Measurements from ENCODE around the gene SHC3.
A peak's percentile ranks its signal among the peaks of the same experiment; 100 is the strongest.

The SHC3 gene

DNA sequence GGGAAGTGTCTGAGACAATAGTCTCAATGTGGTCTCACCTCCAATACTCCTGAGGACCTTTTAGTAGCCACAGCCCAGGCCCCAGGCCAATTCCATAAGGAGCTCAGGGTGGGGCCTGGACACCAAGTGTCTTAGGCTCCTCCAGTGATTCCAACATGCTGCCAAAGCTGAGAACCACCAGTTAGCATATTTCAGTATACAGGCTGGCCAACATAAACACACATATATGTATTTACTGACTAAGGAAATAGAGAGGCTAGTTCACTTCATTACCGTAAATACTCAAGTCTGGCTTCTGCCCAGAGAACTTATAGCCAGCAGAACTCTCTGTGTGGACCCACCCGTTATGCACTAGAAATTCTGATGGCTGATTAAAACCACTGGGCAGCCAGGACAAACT, 163.3 kb downstream of the SHC3 start:
- DNase-seq = no peak

DNA sequence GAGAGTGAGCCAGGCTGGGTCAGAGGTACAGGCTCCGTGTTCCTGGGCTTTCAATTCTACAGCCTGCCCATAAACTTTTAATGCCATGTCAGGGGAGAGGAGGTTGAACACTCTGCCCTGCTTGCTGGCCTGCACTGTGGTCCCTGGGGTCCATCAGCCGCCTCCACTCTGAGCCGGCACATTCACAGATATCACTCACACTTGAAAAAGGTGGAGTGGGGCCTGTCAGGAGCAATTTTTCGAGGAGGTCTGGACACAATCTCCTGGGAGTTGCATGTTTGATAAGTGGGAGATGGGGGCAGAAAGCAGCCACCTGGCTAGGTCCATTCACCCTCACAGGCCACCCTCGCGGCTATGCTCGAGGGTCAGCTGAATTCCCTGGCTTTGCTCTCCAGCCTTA, 164.5 kb downstream of the SHC3 start:
- DNase-seq = no peak

DNA sequence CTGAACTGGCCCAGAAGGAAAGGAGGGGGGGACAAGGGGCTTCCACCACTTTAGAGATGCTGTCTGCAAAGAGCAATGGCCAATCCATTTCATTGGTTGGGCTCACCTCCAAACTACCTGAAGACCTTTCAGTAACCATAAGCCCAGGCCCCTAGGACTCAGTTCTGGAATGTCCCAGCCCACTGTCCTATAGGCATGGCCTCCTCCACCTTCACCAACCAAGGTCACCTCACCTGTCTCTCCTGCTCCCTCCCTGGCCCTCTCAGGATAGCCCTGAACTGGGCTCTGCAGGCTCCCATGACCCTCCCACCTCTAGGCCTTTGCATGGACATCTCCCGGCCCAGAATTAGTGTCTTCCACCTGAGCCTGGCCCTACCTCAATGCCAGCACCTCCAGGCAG, 165.0 kb downstream of the SHC3 start:
- DNase-seq = no peak

DNA sequence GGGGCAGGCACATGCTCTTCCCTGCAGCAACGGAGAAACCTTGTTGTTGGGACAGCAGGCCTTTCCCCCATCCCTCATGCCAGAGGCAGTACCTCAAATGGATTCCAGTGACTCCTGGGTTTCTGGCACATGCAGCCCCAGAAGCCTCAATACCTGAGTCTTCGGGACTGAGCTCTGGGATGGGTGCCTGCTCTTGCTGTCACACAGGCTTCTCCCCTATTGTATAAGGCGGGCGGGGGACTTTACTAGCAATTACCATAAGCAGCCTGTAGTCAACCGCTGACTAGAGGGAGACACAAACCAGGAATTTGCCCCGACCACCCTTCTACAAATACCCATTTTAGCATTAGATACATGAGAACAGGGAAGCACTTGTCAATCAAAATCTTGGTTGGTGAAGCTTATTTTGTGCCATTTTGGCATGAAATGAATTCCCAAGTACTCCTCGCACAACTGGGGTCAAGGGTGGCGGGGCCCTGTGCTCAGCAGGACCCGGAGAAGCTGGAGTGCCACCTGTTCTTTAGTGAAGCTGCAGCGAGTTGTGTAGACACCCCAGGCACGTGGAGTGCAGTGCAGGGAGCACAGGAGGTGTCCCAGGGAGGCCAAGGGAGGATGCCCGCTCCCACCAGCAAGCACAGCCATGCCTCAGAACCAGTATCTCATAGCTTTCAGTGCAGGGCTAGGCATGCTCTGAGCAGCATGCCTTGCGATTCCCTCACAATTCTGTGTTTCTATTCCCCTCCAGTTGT, 166.2 kb downstream of the SHC3 start:
- DNase-seq = no peak

DNA sequence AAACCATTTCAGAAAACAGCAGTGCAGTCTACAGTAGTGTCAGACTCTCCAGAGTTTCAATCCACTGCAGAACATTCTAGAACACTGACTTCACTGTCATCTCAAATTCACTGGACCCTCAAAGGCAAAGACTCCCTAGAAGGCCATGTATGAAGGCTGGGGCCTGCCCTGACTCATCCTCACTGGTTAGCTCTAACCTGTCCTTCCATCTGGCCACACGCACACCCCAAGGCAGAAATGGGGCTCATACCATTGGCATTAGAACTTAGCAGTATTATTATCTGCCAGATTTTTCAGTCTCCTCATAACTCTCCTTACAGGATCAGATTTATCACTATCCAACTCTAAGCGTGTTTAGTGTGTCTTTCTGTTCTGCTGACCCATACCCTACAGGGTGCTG, 166.9 kb downstream of the SHC3 start:
- no peak for DNase-seq

DNA sequence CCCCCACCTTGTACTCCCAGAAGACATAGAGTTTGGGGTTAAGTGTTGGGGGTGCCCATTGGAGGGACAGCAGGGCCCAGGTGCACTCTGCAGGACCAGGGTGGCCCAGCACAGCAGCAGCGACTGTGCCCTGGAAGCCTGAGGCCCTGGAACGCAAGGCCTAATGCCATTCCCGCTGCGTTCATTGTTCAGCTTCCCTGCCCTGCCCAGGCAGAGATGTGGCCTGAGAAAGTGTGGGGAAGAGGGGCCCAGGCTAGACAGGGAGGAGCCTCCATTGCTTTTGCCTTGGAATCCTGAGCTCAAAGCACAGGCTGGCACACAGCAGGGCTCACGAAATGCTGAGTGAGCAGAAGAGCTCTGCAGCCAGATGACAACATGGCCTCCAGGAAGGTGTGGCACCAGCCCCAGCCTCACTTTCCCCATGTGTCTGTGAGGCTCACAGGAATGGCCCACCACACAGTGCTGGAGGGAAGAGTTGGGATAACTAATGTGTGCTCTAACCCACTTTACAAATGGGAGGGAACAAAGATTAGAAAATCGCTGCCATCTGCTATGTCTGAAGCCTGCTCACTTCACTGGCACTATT, 168.0 kb downstream of the SHC3 start:
- DNase-seq = no peak

DNA sequence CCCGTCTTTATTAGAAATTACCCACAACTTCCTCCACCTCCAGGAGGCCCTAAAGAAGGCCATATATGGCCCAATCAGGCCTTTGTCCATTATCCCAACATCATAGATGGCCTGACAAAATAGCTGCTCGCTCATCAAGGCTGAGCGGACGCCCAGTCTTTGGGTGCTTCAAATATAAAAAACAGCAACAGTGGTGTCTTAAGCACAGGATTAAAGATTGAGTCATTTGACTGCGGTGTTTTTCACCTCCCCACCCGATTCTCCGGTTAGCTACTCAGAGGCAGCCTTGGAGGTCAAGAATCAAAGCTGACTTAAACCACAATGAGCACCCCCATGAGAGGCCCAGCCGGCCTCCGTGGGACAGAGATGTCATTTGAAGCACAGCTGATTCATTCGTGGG, 168.6 kb downstream of the SHC3 start:
- no peak for DNase-seq

DNA sequence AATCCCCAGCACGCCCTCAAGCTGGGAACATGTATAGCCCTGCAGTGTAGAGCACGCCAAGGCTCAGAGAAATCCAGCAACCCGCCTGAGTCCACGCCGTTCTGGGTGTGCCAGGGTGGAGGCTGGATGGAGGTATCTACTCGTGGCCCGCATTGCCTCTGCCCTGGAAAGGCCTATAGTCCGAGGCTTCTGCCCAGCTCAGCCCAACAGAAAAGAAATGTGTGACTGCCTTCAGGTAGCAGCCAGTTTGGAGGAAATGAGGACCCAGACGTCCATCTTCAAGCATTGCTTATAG, 169.1 kb downstream of the SHC3 start:
- DNase-seq = no peak

DNA sequence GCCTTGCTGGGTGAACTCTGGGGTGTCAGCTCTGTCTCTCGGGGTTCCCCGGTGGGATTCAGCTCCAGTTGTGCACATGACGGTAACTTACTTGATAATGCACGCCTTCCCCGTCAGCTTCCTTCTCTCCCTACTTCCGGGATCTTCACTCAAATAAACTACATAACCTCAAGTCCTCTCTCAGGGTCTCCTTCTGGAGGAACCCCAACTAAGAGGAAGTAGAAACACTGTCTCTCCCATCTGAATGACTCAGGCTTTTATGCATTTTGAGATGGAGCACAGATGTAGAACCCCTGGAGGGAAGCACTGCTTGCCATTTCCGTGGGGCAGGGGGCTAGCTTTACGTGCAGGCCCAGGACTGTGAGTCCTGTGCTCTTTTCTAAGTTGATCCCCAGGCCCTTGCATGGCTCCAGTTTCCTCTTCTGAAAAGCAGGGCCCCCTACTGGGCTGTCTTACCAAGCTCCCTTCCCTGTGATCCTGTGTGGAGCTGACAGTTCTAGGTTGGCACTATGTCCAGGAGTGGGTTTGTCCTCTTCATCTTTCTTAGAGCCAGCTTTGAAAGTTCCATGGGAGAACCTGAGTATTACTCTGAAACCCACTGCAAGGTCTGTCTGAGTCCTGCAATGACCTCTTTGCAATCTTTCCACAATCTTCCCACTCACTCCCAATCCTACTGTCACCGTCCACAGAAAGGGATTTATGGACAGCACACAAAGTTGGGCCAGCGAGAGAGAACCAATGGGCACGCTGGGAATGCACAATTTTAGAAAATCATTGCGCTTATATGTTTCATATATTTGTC, 169.7 kb downstream of the SHC3 start:
- DNase-seq = no peak

DNA sequence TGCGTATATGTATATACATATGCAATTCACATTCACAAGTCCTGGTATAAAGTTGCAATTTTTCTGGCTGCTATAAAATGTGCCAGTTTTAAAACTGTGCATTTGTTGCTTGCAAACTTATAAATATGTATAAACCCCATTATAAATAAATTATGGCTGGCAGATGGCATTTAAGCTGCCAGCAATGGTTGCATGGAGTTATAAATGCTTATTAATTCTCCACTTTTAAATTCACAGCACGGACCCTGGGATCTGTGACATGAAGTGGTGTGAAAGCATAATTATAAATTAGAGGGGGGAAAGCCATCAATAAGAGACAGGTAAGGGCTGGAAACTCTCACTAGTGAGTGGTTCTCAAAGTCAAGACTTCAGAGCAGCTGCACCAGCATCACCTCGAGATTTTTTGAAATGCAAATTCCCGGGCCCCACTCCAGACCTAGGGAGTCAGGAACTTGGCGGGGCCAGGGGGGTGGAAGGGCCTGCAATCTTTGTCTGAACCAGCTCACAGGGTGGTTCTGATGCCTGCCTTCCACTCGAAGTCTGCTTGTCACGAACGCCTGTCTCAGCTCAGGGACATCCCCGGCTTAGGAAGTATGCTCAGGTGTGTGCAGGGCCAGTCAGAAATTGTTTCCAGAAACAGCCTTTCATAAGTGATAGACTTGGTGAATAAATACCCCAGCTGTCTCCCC, 170.4 kb downstream of the SHC3 start:
- no peak for DNase-seq

DNA sequence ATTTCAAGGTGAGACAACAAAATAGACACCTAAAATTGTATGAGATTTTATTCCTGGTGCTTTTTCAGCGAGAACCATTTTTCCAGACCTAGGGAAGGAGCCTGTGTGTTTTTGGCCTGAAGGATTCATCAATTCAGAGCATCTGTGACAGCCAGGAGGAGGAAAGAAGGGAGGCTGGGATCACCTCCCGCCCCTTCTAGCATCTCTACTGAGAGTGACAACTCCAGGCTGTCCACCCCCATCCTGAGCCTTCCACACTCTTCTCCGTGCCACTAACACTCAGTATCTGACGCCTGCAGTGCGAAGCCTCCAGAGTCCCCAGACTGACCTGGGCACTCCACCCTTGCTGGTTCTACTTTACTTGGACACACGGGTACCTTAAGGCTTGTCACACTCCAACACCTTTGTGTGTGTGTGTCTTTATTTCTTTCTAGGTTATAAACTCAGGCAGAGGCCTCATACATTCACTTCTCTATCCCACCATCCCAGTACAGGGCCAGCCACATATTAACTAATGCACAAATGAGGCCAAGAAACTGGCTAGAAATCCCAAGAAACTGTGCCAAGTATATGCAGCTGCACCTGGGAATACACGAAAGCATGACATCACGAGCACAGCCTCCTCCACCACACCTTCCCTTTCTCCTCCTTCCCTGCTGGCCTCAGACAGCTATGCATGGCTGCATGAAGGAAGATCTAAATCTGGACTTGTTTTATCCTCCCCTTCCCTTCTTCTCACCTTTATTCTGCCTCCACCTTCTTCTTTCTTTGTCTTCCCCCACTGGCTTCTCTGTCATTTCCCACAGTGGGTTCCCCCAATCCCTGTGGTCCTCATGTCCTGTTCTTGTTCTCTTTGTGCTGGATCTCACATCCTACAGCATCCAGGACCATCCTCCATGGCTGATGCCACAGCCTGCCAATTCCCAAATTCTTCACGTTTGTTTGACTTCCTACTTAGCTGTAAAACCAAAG, 171.3 kb downstream of the SHC3 start:
- DNase-seq = no peak

DNA sequence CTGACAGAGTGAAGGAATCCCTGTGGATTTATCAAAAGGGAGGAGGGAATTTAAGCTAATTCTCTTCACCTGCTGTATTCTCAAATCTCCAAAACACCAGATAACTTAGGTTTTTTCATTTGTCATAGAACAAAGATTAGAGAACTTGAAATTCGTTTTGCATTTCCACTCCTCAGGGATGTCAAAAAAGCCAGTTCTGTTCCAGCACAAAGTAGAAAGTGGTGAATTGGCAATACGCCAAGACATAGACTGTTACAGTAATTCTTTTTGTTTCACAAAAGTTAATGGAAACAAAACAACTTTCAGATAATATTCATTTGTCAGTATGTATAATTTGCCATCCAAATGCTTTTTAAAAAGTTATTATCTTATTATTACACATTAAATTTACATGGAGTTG, 172.4 kb downstream of the SHC3 start:
- DNase-seq = no peak

DNA sequence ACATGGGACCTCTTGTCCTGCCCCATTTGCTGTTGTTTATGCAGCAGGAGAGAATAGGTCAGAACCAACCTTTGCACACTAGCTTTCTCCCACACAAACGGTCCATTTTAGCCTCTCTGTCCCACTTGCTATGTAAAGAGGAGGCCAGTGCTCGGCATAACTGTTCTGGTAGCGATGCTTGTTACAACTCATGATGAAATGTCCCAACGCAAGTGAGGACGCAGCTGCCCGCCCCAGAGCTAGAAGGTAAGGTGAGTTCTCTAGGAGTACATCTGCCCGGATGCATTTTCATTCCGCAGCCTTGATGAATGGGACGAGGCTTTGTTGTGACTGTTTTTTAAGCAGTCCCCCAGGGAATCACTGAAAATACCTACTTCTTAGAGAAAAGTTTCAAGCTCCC, 173.3 kb downstream of the SHC3 start:
- no peak for DNase-seq

DNA sequence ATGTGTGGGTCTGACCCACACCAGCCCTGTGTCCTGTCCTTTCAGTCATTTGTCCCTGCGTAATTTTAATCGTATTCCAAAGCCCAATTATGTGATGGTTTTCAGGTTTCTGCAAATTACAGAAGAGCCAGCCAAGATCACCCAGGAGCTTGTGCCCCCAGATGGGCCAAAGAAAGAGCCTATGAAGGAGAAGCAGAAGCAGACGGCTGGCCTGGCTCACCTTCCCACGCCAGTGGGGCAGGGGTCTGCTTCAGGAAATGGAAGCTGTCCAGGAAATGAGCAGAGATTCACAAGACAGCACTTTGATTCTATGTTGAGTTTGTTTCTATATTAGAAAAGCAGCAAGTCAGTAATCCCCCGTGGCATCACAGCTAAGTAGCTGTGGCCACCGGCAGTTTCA, 175.6 kb downstream of the SHC3 start:
- no peak for DNase-seq

DNA sequence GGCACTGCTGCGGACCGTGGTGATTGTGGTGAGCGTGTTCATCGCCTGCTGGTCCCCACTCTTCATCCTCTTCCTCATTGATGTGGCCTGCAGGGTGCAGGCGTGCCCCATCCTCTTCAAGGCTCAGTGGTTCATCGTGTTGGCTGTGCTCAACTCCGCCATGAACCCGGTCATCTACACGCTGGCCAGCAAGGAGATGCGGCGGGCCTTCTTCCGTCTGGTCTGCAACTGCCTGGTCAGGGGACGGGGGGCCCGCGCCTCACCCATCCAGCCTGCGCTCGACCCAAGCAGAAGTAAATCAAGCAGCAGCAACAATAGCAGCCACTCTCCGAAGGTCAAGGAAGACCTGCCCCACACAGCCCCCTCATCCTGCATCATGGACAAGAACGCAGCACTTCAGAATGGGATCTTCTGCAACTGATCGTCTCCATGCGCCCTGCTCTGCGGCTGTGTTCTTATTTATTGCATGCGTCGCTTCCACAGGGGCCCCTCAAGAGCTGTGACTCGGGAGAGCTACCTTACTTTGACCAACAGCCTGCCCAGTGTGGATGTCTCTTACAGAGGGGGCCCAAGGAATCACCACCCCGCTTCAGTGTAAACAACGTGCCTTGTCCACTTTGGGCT, 176.6 kb downstream of the SHC3 start:
- DNase-seq = no peak

DNA sequence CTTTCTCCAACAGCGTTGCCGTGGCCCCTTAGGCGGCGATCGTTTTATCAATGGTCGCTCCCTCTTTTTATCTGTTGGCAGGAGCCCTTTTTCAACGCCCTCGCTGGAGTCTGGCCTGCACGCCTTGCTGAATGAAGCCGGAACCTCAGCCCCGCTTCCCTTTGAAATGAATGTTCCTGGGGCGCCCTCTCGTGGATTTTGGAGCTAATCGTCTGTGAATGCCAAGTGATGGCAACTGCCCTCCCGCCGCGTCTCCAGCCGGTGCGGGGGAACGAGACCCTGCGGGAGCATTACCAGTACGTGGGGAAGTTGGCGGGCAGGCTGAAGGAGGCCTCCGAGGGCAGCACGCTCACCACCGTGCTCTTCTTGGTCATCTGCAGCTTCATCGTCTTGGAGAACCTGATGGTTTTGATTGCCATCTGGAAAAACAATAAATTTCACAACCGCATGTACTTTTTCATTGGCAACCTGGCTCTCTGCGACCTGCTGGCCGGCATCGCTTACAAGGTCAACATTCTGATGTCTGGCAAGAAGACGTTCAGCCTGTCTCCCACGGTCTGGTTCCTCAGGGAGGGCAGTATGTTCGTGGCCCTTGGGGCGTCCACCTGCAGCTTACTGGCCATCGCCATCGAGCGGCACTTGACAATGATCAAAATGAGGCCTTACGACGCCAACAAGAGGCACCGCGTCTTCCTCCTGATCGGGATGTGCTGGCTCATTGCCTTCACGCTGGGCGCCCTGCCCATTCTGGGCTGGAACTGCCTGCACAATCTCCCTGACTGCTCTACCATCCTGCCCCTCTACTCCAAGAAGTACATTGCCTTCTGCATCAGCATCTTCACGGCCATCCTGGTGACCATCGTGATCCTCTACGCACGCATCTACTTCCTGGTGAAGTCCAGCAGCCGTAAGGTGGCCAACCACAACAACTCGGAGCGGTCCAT, 177.4 kb downstream of the SHC3 start:
- DNase-seq = peak; percentile 72

DNA sequence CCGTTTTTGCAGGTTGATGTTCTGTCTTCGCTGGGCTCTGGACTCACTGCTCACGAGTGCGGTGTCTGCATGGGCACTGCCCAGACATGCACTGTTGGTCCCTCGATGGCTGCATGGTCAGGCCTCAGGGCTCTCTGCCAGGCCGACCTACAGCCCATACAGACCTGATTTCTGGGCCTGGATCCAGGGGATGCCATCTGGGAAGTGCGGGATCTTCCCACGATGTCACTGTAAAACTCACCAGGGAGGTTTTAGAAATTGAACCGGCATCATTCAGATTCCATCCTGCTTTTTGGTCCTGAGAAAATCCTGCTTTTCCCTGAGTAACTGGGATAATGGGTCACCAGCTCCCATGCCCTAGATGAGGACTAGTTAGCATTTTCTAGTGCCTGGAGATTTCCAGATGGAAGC, 178.2 kb downstream of the SHC3 start:
- DNase-seq = no peak

DNA sequence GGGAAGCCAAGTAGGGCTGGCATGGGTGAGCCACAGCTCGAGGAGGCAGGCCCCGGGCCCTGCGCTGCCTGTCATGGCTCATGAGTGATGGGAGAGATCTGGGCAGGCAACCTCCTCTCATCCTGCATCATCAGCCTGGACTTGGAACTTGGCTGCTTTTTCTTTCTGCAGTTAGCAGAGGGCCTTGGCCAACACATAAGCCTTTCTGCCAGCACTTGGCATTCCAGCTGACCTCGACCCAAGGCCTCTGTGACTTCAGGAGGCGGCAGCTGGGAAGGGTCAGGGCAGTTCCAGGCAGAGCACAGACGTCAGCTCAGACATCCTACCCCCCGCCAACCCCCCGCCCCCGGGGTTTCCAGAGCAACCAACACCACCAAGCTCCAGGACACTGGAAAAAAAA, 179.7 kb downstream of the SHC3 start:
- DNase-seq = no peak

DNA sequence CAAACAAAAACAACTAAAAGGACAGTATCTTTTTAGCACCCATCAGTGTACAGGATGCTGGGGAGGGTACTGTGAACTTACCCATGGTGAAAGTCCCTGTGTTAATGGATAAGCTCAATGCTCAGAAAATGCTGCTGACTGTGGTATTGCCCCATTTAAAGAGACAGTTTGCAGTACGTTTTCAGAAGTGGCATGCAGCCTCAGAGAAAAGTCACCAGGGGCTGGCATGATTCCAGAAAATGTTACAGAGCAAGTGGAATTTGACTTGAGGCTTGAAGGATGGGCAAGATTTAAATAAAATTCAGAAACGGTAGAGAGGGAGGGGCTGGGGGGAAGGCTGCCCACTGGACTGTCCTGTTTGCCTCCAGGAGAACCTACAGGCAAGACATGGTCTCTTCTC, 180.1 kb downstream of the SHC3 start:
- DNase-seq = no peak

DNA sequence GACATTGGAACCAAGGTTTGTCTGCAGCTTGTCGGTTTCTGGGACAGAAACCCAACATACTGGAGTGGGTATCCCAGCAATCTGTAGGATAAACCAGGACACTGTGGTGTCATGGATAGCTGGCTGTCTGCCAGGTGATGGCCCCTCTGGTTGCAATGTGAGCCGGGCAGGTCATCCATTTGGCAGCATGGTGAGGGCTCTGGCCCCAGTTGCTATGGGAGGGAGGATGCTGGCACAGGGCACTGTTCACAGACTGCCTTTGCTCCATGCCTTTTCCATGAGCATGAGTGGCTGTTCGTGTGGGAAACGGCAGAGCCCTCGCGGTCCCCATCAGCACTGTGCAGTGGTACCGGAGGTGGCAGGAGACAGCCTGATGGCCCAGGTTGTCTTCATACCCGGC, 181.0 kb downstream of the SHC3 start:
- no peak for DNase-seq

DNA sequence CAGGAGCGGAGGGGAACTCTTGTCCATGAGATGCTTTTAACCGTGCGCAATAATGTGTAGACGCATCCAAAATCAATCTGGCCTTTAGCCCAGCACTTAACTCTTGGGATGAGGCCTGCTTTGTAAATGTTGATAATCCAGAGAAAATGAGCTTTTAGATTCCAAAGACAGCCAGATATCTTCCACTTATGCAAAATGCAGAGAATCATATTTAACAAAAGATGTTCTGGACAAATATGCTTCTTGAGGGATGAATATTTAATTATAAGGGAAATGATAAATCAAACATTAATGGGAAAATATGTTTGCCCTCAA, 181.7 kb downstream of the SHC3 start:
- no peak for DNase-seq
